ENCODE data around the gene GOT1. TPM values are rescaled to one million over a fixed set of nuclear protein-coding genes. Genes with fewer than 3 reads are reported as not detected.

The GOT1 gene
- total RNA-seq, 2 donors from 2014 or later = 12.3 to 14.3 TPM

- H3K27ac ChIP-seq = no peak overlapping the region
- H3K4me1 ChIP-seq (ENCODE audit: control insufficient read depth in 1 of 2, low read depth in 2 of 2) = no peaks in the 10 kb centered on the region
- H3K9me3 ChIP-seq = no peaks in the 10 kb centered on the region
- no peak for ATAC-seq (ENCODE audit: insufficient number of reproducible peaks, low FRiP score, low read depth)
- TF ChIP-seq CTCF (IDR thresholded peaks at IDR 0.05) = no peak
- DNase-seq (ENCODE audit: low spot score) = no peak
- no peak overlapping the region for H3K4me3 ChIP-seq
- H3K27me3 ChIP-seq (replicated peaks; ENCODE audit: insufficient read depth) = no peaks in the 10 kb centered on the region
- no peaks in the 10 kb centered on the region for H3K36me3 ChIP-seq
Observed at GRCh38 chr10:99411546-99411945, 18.9 kb downstream of the GOT1 start.

- H3K36me3 ChIP-seq = peaks cover 2% of the 10 kb centered on the region
- ATAC-seq (ENCODE audit: insufficient number of reproducible peaks, low FRiP score, low read depth) (no peak), DNase-seq (ENCODE audit: low spot score) (no peak)
- H3K27me3 ChIP-seq (replicated peaks; ENCODE audit: insufficient read depth) = no peaks in the 10 kb centered on the region
- H3K27ac ChIP-seq = no peak overlapping the region
- no peak for TF ChIP-seq CTCF (IDR thresholded peaks at IDR 0.05)
- H3K9me3 ChIP-seq = no peaks in the 10 kb centered on the region
- no peaks in the 10 kb centered on the region for H3K4me1 ChIP-seq (ENCODE audit: control insufficient read depth in 1 of 2, low read depth in 2 of 2)
- H3K4me3 ChIP-seq = no peak overlapping the region
Observed at GRCh38 chr10:99410876-99411275, 19.5 kb downstream of the GOT1 start.

GRCh38 chr10:99410146-99410545 lies 20.3 kb downstream of the GOT1 start:
- ATAC-seq (ENCODE audit: insufficient number of reproducible peaks, low FRiP score, low read depth) = no peak
- Histone ChIP-seq H3K4me1 (ENCODE audit: control insufficient read depth in 1 of 2, low read depth in 2 of 2) (no peaks in the 10 kb centered on the region), H3K4me3 (no peak overlapping the region), H3K27me3 (replicated peaks; ENCODE audit: insufficient read depth) (no peaks in the 10 kb centered on the region), H3K9me3 (no peaks in the 10 kb centered on the region), H3K36me3 (peaks cover 6% of the 10 kb centered on the region), H3K27ac (no peak overlapping the region)
- DNase-seq (ENCODE audit: low spot score) = no peak
- no peak for TF ChIP-seq CTCF (IDR thresholded peaks at IDR 0.05)

- peaks cover 25% of the 10 kb centered on the region for H3K36me3 ChIP-seq
- DNase-seq (ENCODE audit: low spot score) = no peak
Observed at GRCh38 chr10:99406149-99406548, 24.3 kb downstream of the GOT1 start.

GRCh38 chr10:99403674-99404073 lies 26.8 kb downstream of the GOT1 start:
- H3K36me3 ChIP-seq = peaks cover 38% of the 10 kb centered on the region
- no peak overlapping the region for H3K4me3 ChIP-seq
- TF ChIP-seq CTCF (IDR thresholded peaks at IDR 0.05) = no peak
- H3K27me3 ChIP-seq (replicated peaks; ENCODE audit: insufficient read depth) = no peaks in the 10 kb centered on the region
- H3K9me3 ChIP-seq = no peaks in the 10 kb centered on the region
- DNase-seq (ENCODE audit: low spot score) (no peak), ATAC-seq (ENCODE audit: insufficient number of reproducible peaks, low FRiP score, low read depth) (no peak)
- no peak overlapping the region for H3K27ac ChIP-seq
- H3K4me1 ChIP-seq (ENCODE audit: control insufficient read depth in 1 of 2, low read depth in 2 of 2) = no peaks in the 10 kb centered on the region

More at GRCh38 chr10:99406149-99406548, 24.3 kb downstream of the GOT1 start:
- ATAC-seq (ENCODE audit: insufficient number of reproducible peaks, low FRiP score, low read depth) = no peak
- no peaks in the 10 kb centered on the region for H3K4me1 ChIP-seq (ENCODE audit: control insufficient read depth in 1 of 2, low read depth in 2 of 2)
- H3K27me3 ChIP-seq (replicated peaks; ENCODE audit: insufficient read depth) = no peaks in the 10 kb centered on the region
- no peak overlapping the region for H3K27ac ChIP-seq
- TF ChIP-seq CTCF (IDR thresholded peaks at IDR 0.05) = no peak
- H3K9me3 ChIP-seq = no peaks in the 10 kb centered on the region
- H3K4me3 ChIP-seq = no peak overlapping the region
